ENCODE data around the gene TTC36. TPM values are rescaled to one million over a fixed set of nuclear protein-coding genes. Genes with fewer than 3 reads are reported as not detected.
A peak's percentile ranks its signal among the peaks of the same experiment; 100 is the strongest.

TTC36 gene
- total RNA-seq, 1 experiment from 2014 or later: 1.6 TPM

- H3K9me3 ChIP-seq (ENCODE audit: control insufficient read depth, low read depth, low read length): no peaks in the 10 kb centered on the region
- no peak overlapping the region for H2BK5ac ChIP-seq (ENCODE audit: insufficient read length, low read length)
- TF ChIP-seq CTCF (conservative IDR thresholded peaks at IDR 0.05): peak; percentile 55; the same call in 2 of the 3 replicates
- no peak overlapping the region for H4K5ac ChIP-seq (ENCODE audit: insufficient read length, low read depth, low read length)
- no peaks in the 10 kb centered on the region for H3K79me1 ChIP-seq (ENCODE audit: insufficient read depth, low read depth, low read length, poor library complexity, severe bottlenecking)
- Mint-ChIP-seq H3K4me1 (peaks cover 10 to 12% of the 10 kb centered on the region in 2 experiments), H3K4me3 (no peak overlapping the region), H3K9me3 (no peaks in the 10 kb centered on the region), H3K27me3 (ENCODE audit: low read depth) (no peaks in the 10 kb centered on the region), H3K27ac (peak overlapping the region in 1 of 3 experiments; percentile 84; a peak in 1 of 7 replicates), H3K36me3 (ENCODE audit: insufficient read depth in 1 of 3, low read depth in 3 of 3) (peaks cover 31 to 66% (median 63%) of the 10 kb centered on the region in 3 experiments; a peak in 6 of 7 replicates)
- no peak overlapping the region for H3K4ac ChIP-seq (ENCODE audit: low read depth, low read length)
- H2BK12ac ChIP-seq (ENCODE audit: insufficient read length, low read depth, low read length): no peak overlapping the region
- no CpG with 5 or more reads among the region's 6 CpGs for WGBS (ENCODE audit: extremely low coverage, insufficient read length, low lambda C conversion rate)
- no peak overlapping the region for H3K27ac ChIP-seq (ENCODE audit: insufficient read length, low read depth, low read length)
- H3K79me2 ChIP-seq (ENCODE audit: insufficient read depth, low read length): no peaks in the 10 kb centered on the region
- H4K91ac ChIP-seq (ENCODE audit: insufficient read length, low read depth, low read length): no peak overlapping the region
- no peak overlapping the region for H3K18ac ChIP-seq (ENCODE audit: insufficient read length, low read depth, low read length)
- no peak overlapping the region for H2AK5ac ChIP-seq (ENCODE audit: insufficient read length, low read length)
- no peak overlapping the region for H2BK120ac ChIP-seq (ENCODE audit: low read depth, low read length, poor library complexity, severe bottlenecking)
- DNase-seq: peak; percentile 62
- H3K14ac ChIP-seq (ENCODE audit: insufficient read depth, low read length): no peak overlapping the region
- no peaks in the 10 kb centered on the region for H4K20me1 ChIP-seq (ENCODE audit: control insufficient read depth, insufficient read depth, insufficient read length)
- H3K9ac ChIP-seq (ENCODE audit: extremely low read depth, insufficient read length, low read length): no peak overlapping the region
- no peak overlapping the region for H3K23ac ChIP-seq (ENCODE audit: insufficient read length, low read depth, low read length)
- no peak overlapping the region for H2BK15ac ChIP-seq (ENCODE audit: low read depth, low read length)
- H3T11ph ChIP-seq (ENCODE audit: low read length): no peak overlapping the region
- H2BK20ac ChIP-seq (ENCODE audit: low read depth, low read length, poor library complexity, severe bottlenecking): no peak overlapping the region
- no peak overlapping the region for H3K4me2 ChIP-seq (ENCODE audit: insufficient read depth, insufficient read length, low read length)
- H3K27me3 ChIP-seq (ENCODE audit: insufficient read depth, low read length): no peaks in the 10 kb centered on the region
- H3K23me2 ChIP-seq (ENCODE audit: insufficient read length, low read depth, low read length, poor library complexity, severe bottlenecking): no peaks in the 10 kb centered on the region
- no peaks in the 10 kb centered on the region for H3K4me1 ChIP-seq (ENCODE audit: insufficient read depth, low read length)
- no peak overlapping the region for H2AFZ ChIP-seq (ENCODE audit: low read length)
- no peak overlapping the region for H4K8ac ChIP-seq (replicated peaks; ENCODE audit: insufficient read length, low read depth, low read length)
- no peak overlapping the region for H3K56ac ChIP-seq (ENCODE audit: insufficient read length, low read depth, low read length)
Observed at GRCh38 chr11:118522571-118523072, 4.7 kb upstream of the TTC36 start.
